ENCODE measurements around the gene ABCC3. TPM values are rescaled to one million over a fixed set of nuclear protein-coding genes. Genes with fewer than 3 reads are reported as not detected.
A peak's percentile ranks its signal among the peaks of the same experiment; 100 is the strongest.

Gene ABCC3
- total RNA-seq, 2 experiments from 2014 or later, result not detected

DNA sequence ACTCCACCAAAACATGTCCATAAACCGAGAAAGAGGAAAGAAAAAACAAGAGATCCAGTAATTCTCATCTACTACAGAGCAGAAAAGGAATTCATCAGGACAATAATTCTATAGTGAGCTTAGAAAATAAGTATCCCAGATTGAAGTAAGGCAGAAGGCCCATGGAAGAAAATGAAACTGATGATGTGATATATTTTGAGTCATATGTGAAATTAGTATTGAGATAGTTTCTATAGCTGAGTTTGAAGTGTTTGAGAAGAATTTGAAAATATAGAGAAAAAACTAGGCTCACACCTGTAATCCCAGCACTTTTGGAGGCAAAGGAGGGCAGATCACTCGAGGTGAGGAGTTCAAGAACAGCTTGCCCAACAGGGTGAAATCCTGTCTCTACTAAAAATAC is 104.4 kb downstream of the ABCC3 start:
- no peaks in the 10 kb centered on the region for H3K9me3 Mint-ChIP-seq
- POLR2A ChIA-PET, result no interaction called here
- peaks cover 40% of the 10 kb centered on the region for H3K36me3 Mint-ChIP-seq
- DNase-seq, result no peak
- H3K27me3 Mint-ChIP-seq, result no peaks in the 10 kb centered on the region
- H3K4me1 Mint-ChIP-seq (ENCODE audit: low read depth), result peaks cover 47% of the 10 kb centered on the region
- intact Hi-C loops (cut with micrococcal nuclease), result no loop called here
- no peak overlapping the region for H3K4me3 Mint-ChIP-seq
- peak overlapping the region; percentile 47 for H3K27ac Mint-ChIP-seq
- CTCF ChIA-PET, result interaction anchor here (0.9 kb wide), 1 partner anchor 217 kb away, joined by 3 read pairs; no protein-coding TSS in a partner anchor

Other genes with a start within 250 kb of the ABCC3 start
- 10 to 100 TPM; 77.1 to 78.8 TPM for gene LRRC59, start 237.4 kb upstream of the ABCC3 start, total RNA-seq
- gene ACSF2, start 208.7 kb upstream of the ABCC3 start, total RNA-seq, result 10 to 100 TPM; 20.1 to 23.6 TPM
- not detected for gene CHAD, start 166.0 kb upstream of the ABCC3 start, total RNA-seq
- gene RSAD1, start 156.0 kb upstream of the ABCC3 start, total RNA-seq, result 10 to 100 TPM; 31.9 to 37.2 TPM
- 1 to 10 TPM; 8.1 to 8.5 TPM for gene MYCBPAP, start 126.4 kb upstream of the ABCC3 start, total RNA-seq
- gene EPN3, start 102.1 kb upstream of the ABCC3 start, total RNA-seq, result not detected
- gene SPATA20, start 87.7 kb upstream of the ABCC3 start, total RNA-seq, result 10 to 100 TPM; 22.8 to 23.4 TPM
- gene CACNA1G, start 74.2 kb upstream of the ABCC3 start, total RNA-seq, result under 1 TPM in 1 of 2 experiments, not detected in 1; 0.05 TPM
- 10 to 100 TPM; 27.4 to 27.8 TPM for gene ANKRD40, start 73.0 kb downstream of the ABCC3 start, total RNA-seq
- 100 to 1,000 TPM; 120 to 137 TPM for gene LUC7L3, start 84.7 kb downstream of the ABCC3 start, total RNA-seq
- not detected for gene ANKRD40CL, start 132.6 kb downstream of the ABCC3 start, total RNA-seq
- gene WFIKKN2, start 200.7 kb downstream of the ABCC3 start, total RNA-seq, result not detected
- gene TOB1, start 231.5 kb downstream of the ABCC3 start, total RNA-seq, result 10 to 100 TPM; 42.3 to 44.1 TPM